Endothelial cell of hepatic sinusoid (primary cell): Measurements from ENCODE around the gene MACROH2A1.

Source experiments
- in situ Hi-C: cut with HindIII; loops from 2 replicates; pipeline ENCODE4 v1.10.0; 2017; ENCODE audit warnings: low sequenced_read_pairs

Gene MACROH2A1

DNA sequence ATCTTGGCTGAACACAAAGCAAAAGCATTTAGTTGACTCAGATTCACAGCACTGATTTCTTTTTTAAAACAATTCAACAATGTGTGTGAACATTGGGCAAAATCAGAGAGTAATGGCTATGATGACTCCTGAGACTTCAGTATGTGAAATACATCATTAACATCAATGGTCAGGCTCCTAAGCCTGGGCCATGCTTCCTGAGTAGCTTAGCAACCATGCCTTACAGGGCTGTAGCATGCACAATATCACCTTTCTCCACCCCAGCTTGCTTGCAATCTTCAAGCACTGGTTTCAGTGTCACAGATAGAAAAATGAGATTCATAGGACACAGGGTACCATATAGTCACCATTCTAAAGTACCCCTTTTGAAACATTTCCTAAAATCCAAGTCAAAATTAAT is 41.3 kb downstream of the MACROH2A1 start:
- in situ Hi-C loops = no loop called here

DNA sequence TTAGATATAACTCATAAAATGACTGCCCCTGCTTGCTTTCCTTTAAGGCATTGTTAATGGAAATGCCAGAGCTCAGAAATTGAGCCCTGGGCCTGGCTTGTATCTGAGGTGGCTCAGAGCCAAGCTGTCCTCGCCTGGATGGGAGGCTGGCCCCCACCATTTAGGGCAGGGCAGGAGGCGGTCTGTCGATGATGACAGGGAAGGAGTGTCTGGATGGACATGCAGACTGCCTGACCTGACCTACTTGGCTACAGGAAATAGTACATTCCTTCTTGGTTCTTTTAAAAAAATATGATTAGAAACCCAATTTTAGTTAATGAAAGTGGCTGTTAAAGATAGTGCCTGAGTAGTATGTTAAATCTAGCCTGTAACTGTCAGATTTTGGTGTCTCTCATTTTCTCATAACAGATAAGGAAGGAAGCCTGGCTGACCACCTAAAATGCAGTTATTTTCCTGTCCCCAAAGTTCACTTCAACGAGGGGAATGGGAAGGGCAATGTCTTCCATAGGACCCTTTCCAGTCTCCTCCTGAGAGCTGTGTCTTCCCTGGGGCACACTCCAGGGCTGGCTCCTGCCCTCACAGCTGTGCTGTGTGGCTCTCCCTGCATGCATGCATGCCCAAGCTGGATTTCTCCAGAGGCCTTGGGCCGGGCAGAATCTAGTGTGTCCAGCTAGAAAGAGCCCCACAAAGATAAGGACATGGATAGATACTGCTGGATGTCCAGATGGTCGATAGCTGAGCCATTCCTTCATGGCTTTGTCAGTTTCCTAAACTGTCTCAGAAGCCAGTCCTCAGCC is 42.3 kb downstream of the MACROH2A1 start:
- in situ Hi-C loops = no loop called here

DNA sequence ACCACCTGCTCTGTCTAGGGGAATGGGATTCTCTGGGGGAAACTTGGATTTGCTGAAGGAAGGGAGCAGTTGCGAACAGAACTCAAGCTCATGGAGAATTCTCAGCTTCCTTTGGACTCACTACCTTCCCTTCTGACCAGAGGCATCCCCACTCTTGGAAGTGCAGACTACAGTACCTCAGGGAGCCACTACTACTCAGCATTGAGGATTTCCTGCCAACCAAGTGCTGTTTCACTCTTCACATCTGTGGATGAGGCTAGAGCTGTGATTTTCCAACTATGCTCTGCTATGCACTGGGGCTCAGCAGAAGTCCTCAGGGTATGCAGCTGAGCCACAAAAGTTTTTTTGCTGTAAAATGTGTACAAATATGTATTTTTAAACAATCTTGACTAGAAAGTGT is 43.9 kb downstream of the MACROH2A1 start:
- in situ Hi-C loops = no loop called here

DNA sequence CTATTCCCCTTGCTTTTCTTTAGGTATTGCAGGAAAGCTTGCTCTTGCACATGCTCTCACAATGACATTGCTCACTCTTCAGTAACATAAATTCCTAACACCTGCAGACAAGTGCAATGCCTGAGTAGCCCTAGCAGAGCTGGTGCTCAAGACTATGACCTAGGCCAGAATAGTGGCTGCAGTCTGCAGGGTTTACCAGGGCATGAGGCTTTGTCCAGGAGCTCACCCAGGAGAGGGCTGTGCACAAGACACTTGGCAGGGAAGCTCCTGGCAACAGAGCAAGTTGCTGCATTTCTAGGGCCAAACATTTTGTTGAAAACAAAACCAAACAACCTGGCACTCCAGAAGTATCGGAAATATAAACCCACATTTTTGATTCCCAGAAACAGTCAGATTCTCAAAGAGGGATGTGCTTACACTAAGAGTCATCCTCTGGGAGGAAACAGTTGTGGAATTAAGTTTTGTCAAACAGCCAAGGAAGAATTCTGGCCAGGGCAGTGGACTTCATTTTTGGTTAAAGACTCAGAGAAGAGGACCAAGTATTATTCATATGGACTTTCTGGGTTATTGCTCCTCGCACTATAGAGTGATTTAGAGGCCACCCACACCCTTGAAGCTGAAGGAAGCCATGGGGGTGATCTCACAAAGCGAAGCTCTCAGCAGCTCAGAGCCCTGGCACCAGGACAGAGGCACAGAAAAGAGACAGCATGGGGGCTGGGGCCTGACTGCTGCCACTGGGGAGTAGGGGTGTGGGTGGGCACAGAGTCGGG is 44.9 kb downstream of the MACROH2A1 start:
- in situ Hi-C loops = no loop called here

DNA sequence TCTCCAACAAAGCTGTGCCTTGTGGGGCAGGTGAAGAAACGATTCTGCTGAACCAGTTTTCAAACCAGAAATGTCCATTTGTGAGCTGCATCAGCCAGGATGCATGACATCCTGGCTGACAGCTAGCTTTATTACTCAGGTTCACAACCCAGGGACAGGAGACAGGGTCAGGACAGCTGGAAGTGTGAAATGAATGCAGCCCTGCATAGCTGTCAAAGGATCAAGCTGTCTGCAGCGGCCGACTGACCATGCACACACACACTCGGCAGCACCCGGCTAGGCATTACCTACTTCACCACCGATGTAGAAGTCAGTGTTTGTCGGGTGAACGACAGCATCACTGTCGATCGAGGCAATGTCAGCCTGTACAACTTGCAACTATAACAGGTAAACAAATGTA is 48.5 kb downstream of the MACROH2A1 start:
- in situ Hi-C loops = no loop called here

DNA sequence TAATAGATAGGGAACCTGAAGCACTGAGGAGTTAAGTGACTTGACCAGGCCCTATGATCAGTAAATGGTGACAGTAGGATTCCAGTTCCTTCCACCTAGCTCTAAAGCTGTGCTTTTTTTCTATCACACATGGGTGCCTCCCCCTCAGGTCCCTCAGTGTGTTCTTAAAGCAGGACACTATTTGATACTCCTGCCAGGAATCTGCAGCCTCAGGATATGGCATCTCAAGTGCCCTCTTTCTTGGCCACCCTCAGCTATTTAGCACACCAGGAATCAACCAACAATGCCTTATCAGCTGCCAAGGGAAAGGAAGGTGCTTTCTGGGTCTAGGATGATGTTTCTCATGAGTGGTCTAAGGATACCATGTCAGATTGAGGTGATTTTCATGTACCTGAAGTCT is 49.1 kb downstream of the MACROH2A1 start:
- in situ Hi-C loops = no loop called here

DNA sequence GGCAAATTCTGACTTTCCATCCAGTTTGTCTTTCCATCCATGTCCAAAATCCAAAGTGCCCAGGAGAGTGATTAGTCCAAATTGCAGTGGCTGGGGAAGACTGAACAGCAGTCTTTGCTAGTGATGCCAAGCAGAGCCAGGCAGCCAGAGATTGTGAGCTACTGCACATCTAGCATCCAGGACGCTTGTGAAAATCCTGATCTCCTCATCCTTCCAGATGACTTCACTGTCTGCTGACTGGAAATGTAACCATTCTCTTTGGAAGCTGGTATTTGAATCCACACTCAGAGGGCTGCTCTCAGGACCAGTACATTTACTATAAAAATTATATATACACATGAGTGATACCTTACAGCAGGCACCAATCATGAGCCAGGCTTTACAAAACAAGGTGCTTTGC is 49.6 kb downstream of the MACROH2A1 start:
- in situ Hi-C loops = no loop called here

DNA sequence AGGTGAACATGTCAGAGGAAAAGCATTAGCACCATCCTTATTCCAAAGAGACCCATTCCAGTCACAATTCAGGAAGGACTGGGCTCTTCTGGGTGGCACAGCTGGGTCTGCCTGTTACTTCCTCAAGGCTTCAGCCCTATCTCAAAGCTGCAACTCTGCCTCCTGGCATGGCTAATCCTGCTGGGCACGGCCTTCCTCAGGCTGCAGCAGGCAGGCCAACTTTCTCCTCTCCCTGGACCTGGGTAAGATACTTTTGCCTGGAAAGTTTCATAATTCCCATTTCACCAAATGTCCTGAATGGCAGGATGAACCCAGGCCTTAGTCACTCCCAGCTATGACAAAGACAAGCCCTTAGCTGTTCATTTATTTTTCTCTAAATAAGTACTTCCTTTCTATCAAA is 50.1 kb downstream of the MACROH2A1 start:
- in situ Hi-C loops = no loop called here

DNA sequence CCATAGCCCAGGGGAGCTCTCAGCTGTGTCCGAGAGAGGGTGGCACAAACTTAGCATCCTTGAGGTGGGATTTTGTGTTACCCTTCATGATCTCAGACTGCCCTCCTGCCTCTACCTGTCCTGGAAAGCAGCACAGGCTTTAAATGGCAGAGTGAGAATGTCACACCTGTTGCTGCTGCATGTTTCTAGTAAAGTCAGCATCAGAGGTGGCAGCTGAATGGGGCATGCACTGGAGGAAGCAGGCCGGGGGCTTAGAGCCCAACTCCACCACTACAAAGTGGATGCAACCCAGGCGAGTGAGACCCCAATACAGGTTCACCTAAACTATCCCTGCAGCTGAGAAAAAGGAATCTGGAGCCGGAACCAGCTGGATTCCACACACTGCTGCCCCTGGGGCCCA is 51.6 kb downstream of the MACROH2A1 start:
- in situ Hi-C loops = no loop called here

DNA sequence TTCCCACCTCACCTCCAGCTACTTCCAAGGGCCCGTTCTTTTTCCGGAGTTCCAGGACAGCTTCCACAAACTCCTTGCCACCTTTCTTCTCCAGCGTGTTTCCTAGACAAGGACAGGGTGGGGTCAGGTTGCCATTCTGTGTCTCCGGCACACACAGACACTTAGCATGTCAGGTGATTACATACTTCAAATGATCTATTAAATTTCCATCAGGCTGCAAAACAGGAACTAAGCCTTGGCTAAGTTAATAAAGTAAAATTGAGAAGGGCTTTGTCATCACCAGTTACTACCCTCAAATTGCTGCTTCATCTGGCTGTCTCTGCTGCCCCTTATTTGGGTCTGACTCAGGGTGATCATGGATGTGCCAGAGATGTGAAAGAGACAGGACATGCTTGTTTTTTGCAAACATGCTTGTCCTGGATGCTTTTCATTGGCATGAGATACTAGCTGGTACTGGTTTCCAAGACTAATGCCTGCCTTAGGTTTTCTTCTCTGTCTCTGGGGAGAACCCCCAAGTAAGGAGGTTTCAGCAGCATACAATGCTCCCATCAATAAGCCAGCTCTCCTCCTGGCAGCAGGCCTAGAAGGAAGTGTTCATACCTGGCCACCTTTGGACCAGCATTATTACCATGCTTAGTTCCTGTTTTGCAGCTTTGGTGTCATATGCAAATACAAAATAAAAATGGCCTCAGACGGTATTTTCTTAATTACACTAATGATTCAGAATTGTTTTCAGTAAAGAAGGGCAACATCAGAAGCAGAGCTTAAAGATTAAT is 52.9 kb downstream of the MACROH2A1 start:
- in situ Hi-C loops = no loop called here

DNA sequence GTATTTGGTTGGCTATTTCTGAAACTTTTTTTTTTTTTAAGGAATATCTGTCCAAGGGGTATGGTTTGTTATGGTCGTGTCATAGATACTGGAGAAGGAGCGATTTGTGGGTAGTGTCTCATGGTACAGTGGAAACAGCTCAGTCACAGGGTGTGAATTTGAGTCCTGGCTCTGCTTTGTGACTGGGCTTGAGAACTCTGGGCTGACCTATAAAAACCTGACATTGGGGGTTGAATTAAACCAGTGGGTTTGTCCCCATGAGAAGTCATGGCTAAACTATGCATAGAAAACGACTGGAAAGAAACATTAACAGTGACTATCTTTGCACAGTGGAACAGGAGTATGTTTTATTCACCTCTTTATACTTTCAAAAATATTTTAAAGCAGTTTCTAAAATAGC is 54.7 kb downstream of the MACROH2A1 start:
- in situ Hi-C loops = loop anchor here (5.0 kb wide), 1 partner anchor 88 kb away; no protein-coding TSS in a partner anchor

DNA sequence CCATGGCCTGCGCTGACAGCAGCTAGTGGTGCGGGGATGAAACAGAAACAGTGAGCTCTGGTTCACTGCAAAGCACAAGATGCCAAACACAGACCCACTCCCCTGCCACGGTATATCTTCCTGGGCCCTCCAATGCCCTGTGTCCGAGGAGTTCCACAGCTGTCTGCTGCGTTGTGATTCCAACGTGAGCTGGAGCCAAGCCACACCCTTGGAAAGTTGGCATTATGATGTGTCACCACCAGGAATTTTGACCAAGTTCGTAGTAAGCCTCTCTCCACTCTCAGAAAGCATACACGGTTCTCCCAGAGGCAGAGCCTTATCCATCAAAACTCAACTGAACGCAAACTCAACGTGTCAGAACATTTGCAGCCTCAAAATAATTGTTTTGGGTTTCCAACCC is 55.6 kb downstream of the MACROH2A1 start:
- in situ Hi-C loops = loop anchor here (5.0 kb wide), 1 partner anchor 89 kb away; no protein-coding TSS in a partner anchor

DNA sequence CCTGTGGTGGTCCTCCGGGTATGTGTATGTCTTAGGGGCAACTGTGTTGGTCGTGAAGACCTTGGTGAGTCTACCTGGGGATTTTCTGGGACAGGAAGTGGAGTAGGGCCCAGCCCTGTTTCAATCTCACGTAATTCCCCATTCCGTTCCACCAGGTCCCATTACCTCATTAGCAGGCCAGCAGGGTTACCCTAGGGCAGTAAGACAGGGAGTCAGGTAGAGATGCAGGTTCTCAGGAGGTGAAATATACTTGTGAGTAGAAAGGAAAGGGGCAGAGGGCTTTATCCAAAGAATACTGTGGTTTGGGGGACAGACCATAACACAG is 56.5 kb downstream of the MACROH2A1 start:
- in situ Hi-C loops = loop anchor here (5.0 kb wide), 1 partner anchor 90 kb away; no protein-coding TSS in a partner anchor

DNA sequence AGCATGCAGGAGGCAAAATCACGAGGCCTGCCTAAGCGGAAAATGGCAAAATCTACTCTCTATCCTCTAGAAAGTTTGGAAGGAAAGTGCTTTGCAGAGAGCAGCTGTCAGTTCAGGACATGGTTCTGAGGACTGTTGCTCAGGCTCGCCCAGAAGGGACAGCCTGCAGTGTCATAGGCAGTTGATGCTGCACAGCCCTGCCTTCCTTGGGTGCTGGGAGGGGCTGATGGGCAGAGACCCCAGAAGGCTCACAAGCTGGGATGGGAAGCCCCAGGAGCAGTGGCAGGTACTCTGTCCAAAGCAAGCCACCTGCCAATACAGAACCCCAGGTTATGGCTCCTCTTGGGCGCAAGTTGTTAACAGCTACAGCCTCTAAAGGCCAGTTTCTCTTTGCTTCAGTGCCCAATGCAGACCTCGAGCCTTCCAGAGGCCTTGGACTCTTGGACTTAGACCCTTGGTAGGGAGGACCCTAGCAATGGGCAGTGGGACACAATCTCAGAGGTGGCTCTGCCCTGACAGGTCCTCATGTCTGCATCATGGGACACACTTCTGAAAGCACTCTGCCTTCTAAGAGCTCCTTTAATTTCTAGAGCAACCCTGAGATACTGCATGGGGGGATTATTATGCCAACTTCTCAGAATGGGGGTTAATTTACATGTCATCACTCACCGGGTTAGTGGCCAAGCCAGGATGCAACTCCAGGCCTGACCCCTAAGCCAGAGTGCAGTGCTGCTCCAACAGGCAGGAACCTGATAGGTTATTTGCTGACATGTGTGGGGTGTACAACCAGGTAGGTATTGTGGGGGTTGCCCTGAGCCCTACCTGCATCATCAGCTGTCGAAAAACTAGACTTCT is 57.1 kb downstream of the MACROH2A1 start:
- in situ Hi-C loops = loop anchor here (5.0 kb wide), 1 partner anchor 90 kb away; no protein-coding TSS in a partner anchor

DNA sequence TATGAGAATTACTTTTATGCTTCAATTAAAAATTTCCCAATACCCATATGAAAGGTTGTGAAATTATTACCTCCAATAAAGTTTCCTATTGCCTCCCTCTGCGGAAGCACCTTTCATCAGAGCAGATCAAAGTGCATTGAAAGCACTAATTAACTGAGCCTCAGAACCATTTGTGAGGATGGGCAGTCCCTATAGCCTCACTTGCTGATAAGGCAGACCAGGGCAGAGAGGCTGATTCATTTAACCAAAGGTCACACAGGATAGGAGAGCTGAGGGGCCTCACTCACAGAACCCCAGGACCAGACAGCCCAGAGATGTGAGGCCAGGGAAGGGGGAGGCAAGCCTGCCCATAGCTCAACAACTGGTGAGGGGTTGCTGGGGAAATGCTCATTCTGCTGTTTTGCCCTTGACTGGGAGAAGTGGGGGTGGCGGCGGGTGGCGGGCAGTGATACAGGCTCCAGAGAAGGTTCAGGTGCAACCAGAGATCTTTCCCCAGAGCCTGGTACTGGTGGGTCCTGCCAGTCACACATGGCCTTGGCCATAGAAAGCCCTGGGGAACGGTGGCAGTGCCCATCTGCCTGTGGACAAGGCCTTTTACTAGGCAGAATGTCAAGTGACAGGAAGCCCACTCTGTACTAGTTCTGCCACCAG is 57.9 kb downstream of the MACROH2A1 start:
- in situ Hi-C loops = loop anchor here (5.0 kb wide), 1 partner anchor 91 kb away; no protein-coding TSS in a partner anchor

DNA sequence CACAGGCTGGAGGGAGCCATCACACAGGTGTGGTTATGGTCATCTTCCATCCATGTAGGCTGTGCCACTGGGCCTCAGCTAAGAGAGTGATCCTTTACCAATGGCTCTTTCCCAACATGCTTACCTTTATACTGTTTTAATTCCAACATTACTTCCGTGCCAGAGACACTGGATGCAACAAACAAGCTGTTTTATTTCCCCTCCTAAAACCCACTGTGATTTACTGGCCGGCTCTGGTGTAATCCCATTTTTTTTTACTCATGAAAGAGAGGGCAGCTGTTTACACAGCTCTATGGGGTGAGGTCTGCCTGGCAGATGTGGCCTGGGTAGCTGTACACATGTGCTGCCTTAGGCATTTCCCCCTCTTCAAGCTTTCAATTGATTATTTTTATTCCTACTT is 58.5 kb downstream of the MACROH2A1 start:
- in situ Hi-C loops = loop anchor here (5.0 kb wide), 1 partner anchor 92 kb away; no protein-coding TSS in a partner anchor

DNA sequence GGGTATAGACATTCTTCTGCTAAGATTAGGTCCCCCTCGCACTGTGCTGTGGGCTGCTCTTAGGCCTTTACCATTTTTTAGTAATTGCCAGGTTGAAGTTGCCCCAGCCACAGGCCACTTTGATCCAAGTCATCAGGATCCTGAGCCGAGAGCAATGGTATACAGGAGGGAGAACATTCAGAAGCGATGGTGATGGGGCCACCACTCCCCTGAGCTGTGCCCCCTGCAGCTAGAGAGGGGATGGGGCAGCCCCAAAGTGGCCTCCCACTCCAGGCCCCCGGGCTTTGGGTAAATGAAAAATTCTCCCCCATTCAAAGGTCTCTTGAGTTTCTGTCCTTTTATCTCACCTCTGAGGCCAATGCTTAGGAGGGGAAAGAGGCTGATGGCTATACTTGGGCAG is 59.4 kb downstream of the MACROH2A1 start:
- in situ Hi-C loops = loop anchor here (5.0 kb wide), 1 partner anchor 93 kb away; no protein-coding TSS in a partner anchor

DNA sequence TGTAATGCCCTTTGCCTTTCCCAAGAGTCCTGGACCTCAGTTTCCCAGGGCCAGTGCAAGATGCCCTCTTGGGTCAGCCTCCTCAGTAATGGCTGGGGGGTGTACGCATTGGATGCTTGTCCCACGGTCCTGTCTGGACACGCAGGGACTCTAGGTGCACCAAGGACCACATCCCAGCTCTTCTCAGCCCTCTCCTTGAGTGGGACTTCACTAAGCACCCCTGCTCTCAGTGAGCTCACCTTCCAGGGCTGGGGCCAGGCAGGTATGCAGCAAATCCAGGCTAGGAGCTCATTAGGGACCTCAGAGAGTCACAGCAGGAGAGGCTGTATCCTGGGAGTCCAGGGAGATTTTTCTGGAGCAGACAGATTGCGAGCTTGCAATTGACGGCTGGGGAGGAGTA is 59.8 kb downstream of the MACROH2A1 start:
- in situ Hi-C loops = no loop called here

DNA sequence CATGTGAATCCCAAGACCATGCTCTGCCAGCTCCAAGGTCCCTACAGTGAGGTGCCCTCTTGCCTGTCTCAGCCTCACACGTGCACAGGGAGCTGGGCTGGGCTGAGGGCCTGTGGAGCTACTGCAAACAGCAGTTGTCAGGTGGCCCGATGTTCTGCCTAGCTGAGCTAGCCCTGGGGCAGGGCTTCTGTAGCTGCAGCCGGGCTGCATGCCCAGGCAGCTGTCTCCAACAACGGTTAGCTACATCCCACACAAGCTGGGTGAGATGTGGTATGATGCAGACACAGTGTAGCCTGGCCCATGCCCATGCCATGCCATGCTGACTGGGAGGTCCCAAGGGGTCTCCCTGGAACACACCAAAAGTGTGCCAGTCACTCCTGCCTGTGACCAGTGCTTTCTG is 62.0 kb downstream of the MACROH2A1 start:
- in situ Hi-C loops = no loop called here
